ENCODE results near the gene FOXL3.

The FOXL3 gene

GRCh38 chr7:276230-276835, 13.6 kb upstream of the FOXL3 start:
- TF ChIP-seq, protein P1, sequence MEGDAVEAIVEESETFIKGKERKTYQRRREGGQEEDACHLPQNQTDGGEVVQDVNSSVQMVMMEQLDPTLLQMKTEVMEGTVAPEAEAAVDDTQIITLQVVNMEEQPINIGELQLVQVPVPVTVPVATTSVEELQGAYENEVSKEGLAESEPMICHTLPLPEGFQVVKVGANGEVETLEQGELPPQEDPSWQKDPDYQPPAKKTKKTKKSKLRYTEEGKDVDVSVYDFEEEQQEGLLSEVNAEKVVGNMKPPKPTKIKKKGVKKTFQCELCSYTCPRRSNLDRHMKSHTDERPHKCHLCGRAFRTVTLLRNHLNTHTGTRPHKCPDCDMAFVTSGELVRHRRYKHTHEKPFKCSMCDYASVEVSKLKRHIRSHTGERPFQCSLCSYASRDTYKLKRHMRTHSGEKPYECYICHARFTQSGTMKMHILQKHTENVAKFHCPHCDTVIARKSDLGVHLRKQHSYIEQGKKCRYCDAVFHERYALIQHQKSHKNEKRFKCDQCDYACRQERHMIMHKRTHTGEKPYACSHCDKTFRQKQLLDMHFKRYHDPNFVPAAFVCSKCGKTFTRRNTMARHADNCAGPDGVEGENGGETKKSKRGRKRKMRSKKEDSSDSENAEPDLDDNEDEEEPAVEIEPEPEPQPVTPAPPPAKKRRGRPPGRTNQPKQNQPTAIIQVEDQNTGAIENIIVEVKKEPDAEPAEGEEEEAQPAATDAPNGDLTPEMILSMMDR (conservative IDR thresholded peaks at IDR 0.05; ENCODE audit: low read depth, low read length) = no peak
- no peak for DNase-seq (ENCODE audit: low read depth)
- no peak overlapping the region for H3K4me3 ChIP-seq (ENCODE audit: low read depth, low read length)

GRCh38 chr7:277228-277627, 12.7 kb upstream of the FOXL3 start:
- no peak for DNase-seq (ENCODE audit: low read depth)
- TF ChIP-seq, protein P1 (conservative IDR thresholded peaks at IDR 0.05; ENCODE audit: low read depth, low read length) = no peak
- H3K4me3 ChIP-seq (ENCODE audit: low read depth, low read length) = no peak overlapping the region

GRCh38 chr7:278081-278480, 11.9 kb upstream of the FOXL3 start:
- no peak for DNase-seq (ENCODE audit: low read depth)
- TF ChIP-seq, protein P1 (conservative IDR thresholded peaks at IDR 0.05; ENCODE audit: low read depth, low read length) = no peak
- no peak overlapping the region for H3K4me3 ChIP-seq (ENCODE audit: low read depth, low read length)

DNA sequence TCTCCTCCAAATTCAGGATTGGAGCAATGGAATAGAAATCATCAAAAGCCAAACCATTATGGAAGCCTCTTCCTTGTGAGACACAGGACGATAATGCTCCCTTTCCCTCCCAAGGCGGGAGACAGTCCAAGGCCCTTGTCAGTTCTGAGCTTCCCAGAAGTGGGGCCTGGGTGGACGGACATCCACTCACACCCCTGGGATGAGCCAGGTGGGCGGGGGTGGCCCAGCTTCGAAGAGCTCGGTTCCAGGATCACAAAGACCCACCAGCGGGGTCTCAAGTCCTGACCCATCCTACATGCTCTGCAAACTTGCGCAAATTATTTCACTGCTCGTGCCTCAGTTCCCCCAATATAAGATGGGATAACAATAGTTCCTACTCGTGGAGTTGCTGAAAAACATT, 10.1 kb upstream of the FOXL3 start:
- H3K4me3 ChIP-seq (ENCODE audit: low read depth, low read length) = no peak overlapping the region
- TF ChIP-seq, protein P1 (conservative IDR thresholded peaks at IDR 0.05; ENCODE audit: low read depth, low read length) = no peak
- no peak for DNase-seq (ENCODE audit: low read depth)

- no peak overlapping the region for H3K4me3 ChIP-seq (ENCODE audit: low read depth, low read length)
- TF ChIP-seq, protein P1 (conservative IDR thresholded peaks at IDR 0.05; ENCODE audit: low read depth, low read length) = no peak
Measured at GRCh38 chr7:280461-280860, 9.5 kb upstream of the FOXL3 start.

DNA sequence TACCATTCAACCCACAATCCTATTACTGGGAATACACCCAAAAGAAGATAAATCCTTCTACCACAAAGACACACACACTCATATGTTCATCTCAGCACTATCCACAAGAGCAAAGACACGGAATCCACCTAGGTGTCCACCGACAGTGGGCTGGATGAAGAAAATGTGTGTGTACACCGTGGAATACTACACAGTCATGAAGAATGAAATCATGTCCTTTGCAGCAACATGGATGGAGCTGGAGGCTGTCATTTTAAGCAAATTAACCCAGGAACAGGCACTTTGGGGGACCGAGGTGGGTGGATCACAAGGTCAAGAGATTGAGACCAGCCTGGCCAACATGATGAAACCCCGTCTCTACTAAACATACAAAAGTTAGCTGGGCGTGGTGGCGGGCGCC, 8.3 kb upstream of the FOXL3 start:
- no peak overlapping the region for H3K4me3 ChIP-seq (ENCODE audit: low read depth, low read length)
- TF ChIP-seq, protein P1 (conservative IDR thresholded peaks at IDR 0.05; ENCODE audit: low read depth, low read length) = no peak
- DNase-seq (ENCODE audit: low read depth) = no peak

More at GRCh38 chr7:280461-280860, 9.5 kb upstream of the FOXL3 start:
- DNase-seq (ENCODE audit: low read depth) = no peak

DNA sequence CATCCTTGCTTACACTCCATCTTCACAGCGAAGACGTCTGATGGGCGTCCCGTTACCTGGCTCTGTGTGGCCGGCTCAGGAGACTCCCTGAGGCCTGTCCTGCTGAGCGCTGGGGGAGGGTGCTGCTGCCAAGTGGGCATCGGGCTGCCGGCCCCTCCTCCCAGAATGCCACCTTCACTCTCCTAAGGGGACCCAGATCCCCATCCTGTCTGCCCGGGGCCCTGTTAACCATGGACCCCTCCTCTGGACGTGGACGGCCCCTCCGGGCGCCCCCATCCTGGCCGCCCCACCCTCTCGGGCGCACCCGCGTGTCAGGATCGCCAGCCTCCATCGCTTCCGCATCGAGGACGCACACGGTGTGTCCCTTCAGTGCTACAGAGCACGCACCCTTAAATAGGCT, 7.3 kb upstream of the FOXL3 start:
- H3K4me3 ChIP-seq (ENCODE audit: low read depth, low read length) = no peak overlapping the region
- TF ChIP-seq, protein P1 (conservative IDR thresholded peaks at IDR 0.05; ENCODE audit: low read depth, low read length) = no peak

More for the DNA sequence above, 7.3 kb upstream of the FOXL3 start:
- no peak for DNase-seq (ENCODE audit: low read depth)
